Activated naive CD4-positive, alpha-beta T cell treated with anti-CD3 and anti-CD28 coated beads for 36 hours (primary cell): Measurements from ENCODE around the gene ZC3H10. TPM values are rescaled to one million over a fixed set of nuclear protein-coding genes. Genes with fewer than 3 reads are reported as not detected.

ENCODE experiments used
- CTCF ChIA-PET: fragments of 350-600 bp; sonication (Branson Sonifier 250); formaldehyde crosslinking; loops from one replicate; lab custom pipeline; 2021; ENCODE audit warnings: antibody characterized with exemption; lab: Charles Lee
- DNase-seq: peaks from one replicate; pipeline ENCODE4 v3.0.0-alpha.2; 2020
- H3K27ac Mint-ChIP-seq: one replicate; pipeline ENCODE4 v1.8.0; 2021; ENCODE audit warnings: mild to moderate bottlenecking, mixed read lengths
- H3K27me3 Mint-ChIP-seq: one replicate; pipeline ENCODE4 v1.8.0; 2021; ENCODE audit warnings: low read depth, mixed read lengths
- H3K36me3 Mint-ChIP-seq: one replicate; pipeline ENCODE4 v1.8.0; 2021; ENCODE audit warnings: low read depth, mixed read lengths
- H3K4me1 Mint-ChIP-seq: one replicate; pipeline ENCODE4 v1.8.0; 2021; ENCODE audit warnings: low read depth, mixed read lengths
- H3K4me3 Mint-ChIP-seq: one replicate; pipeline ENCODE4 v1.8.0; 2021; ENCODE audit warnings: mild to moderate bottlenecking, moderate library complexity, mixed read lengths
- H3K9me3 Mint-ChIP-seq: one replicate; pipeline ENCODE4 v1.8.0; 2021; ENCODE audit warnings: mixed read lengths
- intact Hi-C: fragments of 100-400 bp; cut with micrococcal nuclease; formaldehyde crosslinking; loops from one replicate; pipeline ENCODE4 v1.15.1; 2023
- total RNA-seq, 2 experiments: library from RNA; stranded (reverse); gene quantifications; one replicate each; pipeline ENCODE4 v1.2.3, GENCODE V29; 2021

Gene ZC3H10
- total RNA-seq, 2 experiments from 2014 or later = 6.4 to 6.6 TPM

- Mint-ChIP-seq H3K36me3 (no peaks in the 10 kb centered on the region), H3K27ac (no peak overlapping the region), H3K4me3 (no peak overlapping the region), H3K9me3 (no peaks in the 10 kb centered on the region), H3K4me1 (peaks cover 12% of the 10 kb centered on the region), H3K27me3 (peaks cover 17% of the 10 kb centered on the region)
- intact Hi-C loops = loop anchor here (5.0 kb wide), 1 partner anchor 35 kb away; no protein-coding TSS in a partner anchor
- no peak for DNase-seq
- CTCF ChIA-PET = interaction anchor here (0.6 to 1.2 kb wide), 2 partner anchors 15 to 279 kb away, joined by 3 to 4 read pairs; no protein-coding TSS in a partner anchor
Measured at GRCh38 chr12:56082382-56082781, 35.7 kb upstream of the ZC3H10 start.

GRCh38 chr12:56082967-56083366 is 35.1 kb upstream of the ZC3H10 start:
- DNase-seq = no peak
- intact Hi-C loops = loop anchor here (5.0 kb wide), 1 partner anchor 36 kb away; no protein-coding TSS in a partner anchor
- peaks cover 17% of the 10 kb centered on the region for H3K27me3 Mint-ChIP-seq
- no peaks in the 10 kb centered on the region for H3K9me3 Mint-ChIP-seq
- no peak overlapping the region for H3K4me3 Mint-ChIP-seq
- no peak overlapping the region for H3K27ac Mint-ChIP-seq
- no peaks in the 10 kb centered on the region for H3K36me3 Mint-ChIP-seq
- CTCF ChIA-PET = interaction anchor here (0.6 to 1.4 kb wide), 3 partner anchors 14 to 279 kb away, joined by 3 to 4 read pairs (median 4); no protein-coding TSS in a partner anchor
- H3K4me1 Mint-ChIP-seq = peaks cover 12% of the 10 kb centered on the region

DNA sequence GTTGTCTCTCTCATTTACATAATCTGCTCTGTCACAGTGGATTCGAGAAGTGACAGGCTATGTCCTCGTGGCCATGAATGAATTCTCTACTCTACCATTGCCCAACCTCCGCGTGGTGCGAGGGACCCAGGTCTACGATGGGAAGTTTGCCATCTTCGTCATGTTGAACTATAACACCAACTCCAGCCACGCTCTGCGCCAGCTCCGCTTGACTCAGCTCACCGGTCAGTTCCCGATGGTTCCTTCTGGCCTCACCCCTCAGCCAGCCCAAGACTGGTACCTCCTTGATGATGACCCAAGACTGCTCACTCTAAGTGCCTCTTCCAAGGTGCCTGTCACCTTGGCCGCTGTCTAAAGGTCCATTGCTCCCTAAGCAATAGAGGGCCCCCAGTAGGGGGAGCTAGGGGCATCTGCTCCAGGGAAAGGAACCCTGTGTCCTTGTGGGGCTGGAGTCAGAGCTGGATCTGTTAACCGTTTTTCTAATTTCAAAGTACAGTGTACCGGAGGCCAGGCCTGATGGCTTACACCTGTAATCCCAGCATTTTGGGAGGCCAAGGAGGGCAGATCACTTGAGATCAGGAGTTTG is 33.0 kb upstream of the ZC3H10 start:
- intact Hi-C loops = loop anchor here (1.0 to 5.0 kb wide), 3 partner anchors 19 to 38 kb away; partner anchors contain the start of genes PA2G4 and RPL41
- DNase-seq = peak; percentile 55
- H3K36me3 Mint-ChIP-seq = no peaks in the 10 kb centered on the region
- peaks cover 8% of the 10 kb centered on the region for H3K4me1 Mint-ChIP-seq
- peaks cover 13% of the 10 kb centered on the region for H3K27me3 Mint-ChIP-seq
- H3K4me3 Mint-ChIP-seq = no peak overlapping the region
- no peaks in the 10 kb centered on the region for H3K9me3 Mint-ChIP-seq
- CTCF ChIA-PET = interaction anchor here (0.5 to 3.2 kb wide), 13 partner anchors 11 to 340 kb away, joined by 3 to 22 read pairs (median 3); partner anchors contain the start of gene PA2G4
- H3K27ac Mint-ChIP-seq = no peak overlapping the region

DNA sequence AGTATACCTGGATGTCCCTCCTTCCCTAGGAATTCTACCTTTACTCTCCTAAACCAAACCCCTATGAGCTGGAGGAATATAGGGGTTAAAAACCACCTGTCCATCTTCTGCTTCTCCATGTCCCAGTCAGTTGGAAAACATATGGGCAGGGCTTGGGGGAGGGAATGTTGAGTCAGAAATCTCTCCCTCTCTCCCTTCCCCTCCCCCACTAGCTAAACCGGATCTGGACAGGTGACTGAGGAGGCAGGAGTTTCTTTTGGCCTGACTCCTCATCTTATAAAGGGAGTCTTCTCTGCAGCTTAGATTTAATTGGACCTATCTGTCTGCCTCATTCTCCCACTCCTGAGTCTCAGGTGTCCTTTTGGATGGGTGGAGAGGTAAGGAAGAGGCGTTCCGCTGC is 32.0 kb upstream of the ZC3H10 start:
- Mint-ChIP-seq H3K27me3 (peaks cover 8% of the 10 kb centered on the region), H3K36me3 (no peaks in the 10 kb centered on the region), H3K9me3 (no peaks in the 10 kb centered on the region), H3K27ac (no peak overlapping the region), H3K4me1 (peaks cover under 1% of the 10 kb centered on the region), H3K4me3 (no peak overlapping the region)
- DNase-seq = no peak
- intact Hi-C loops = no loop called here
- CTCF ChIA-PET = interaction anchor here (0.6 to 3.2 kb wide), 6 partner anchors 11 to 248 kb away, joined by 3 to 22 read pairs (median 4); partner anchors contain the start of genes PA2G4 and PAN2

DNA sequence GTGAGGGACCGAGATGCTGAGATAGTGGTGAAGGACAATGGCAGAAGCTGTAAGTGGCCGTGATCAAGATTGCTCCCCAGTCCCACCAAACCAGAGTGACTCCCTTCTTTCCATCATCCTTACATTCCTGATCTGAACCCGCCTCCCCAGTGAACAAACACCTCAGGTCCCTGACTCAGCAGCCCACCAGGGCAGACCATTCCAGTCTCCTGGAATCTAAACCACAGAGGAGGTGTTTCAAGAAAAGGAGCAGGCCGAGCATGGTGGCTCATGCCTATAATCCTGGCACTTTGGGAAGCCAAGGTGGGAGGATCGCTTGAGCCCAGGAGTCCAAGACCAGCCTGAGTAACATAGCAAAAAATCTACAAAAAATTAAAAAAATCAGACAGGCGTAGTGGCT is 31.5 kb upstream of the ZC3H10 start:
- no peak for DNase-seq
- H3K27me3 Mint-ChIP-seq = peaks cover 4% of the 10 kb centered on the region
- H3K36me3 Mint-ChIP-seq = no peaks in the 10 kb centered on the region
- H3K27ac Mint-ChIP-seq = no peak overlapping the region
- CTCF ChIA-PET = interaction anchor here (0.8 to 3.2 kb wide), 3 partner anchors 10 to 40 kb away, joined by 3 to 22 read pairs (median 3); partner anchors contain the start of gene PA2G4
- no peaks in the 10 kb centered on the region for H3K9me3 Mint-ChIP-seq
- no peak overlapping the region for H3K4me3 Mint-ChIP-seq
- no peaks in the 10 kb centered on the region for H3K4me1 Mint-ChIP-seq
- intact Hi-C loops = no loop called here

GRCh38 chr12:56087220-56087619 is 30.8 kb upstream of the ZC3H10 start:
- Mint-ChIP-seq H3K27me3 (no peaks in the 10 kb centered on the region), H3K9me3 (no peaks in the 10 kb centered on the region), H3K4me3 (no peak overlapping the region), H3K36me3 (no peaks in the 10 kb centered on the region), H3K27ac (no peak overlapping the region), H3K4me1 (no peaks in the 10 kb centered on the region)
- no peak for DNase-seq
- CTCF ChIA-PET = interaction anchor here (3.2 kb wide), 1 partner anchor 16 kb away, joined by 22 read pairs; the partner anchor contains the start of gene PA2G4
- intact Hi-C loops = no loop called here

- CTCF ChIA-PET = interaction anchor here (1.2 kb wide), 1 partner anchor 15 kb away, joined by 4 read pairs; no protein-coding TSS in a partner anchor
- H3K4me3 Mint-ChIP-seq = no peak overlapping the region
- no peak overlapping the region for H3K27ac Mint-ChIP-seq
- H3K27me3 Mint-ChIP-seq = no peaks in the 10 kb centered on the region
- DNase-seq = no peak
- H3K9me3 Mint-ChIP-seq = no peaks in the 10 kb centered on the region
- H3K36me3 Mint-ChIP-seq = no peaks in the 10 kb centered on the region
- peaks cover 9% of the 10 kb centered on the region for H3K4me1 Mint-ChIP-seq
- intact Hi-C loops = no loop called here
Measured at GRCh38 chr12:56097738-56098137, 20.3 kb upstream of the ZC3H10 start.

DNA sequence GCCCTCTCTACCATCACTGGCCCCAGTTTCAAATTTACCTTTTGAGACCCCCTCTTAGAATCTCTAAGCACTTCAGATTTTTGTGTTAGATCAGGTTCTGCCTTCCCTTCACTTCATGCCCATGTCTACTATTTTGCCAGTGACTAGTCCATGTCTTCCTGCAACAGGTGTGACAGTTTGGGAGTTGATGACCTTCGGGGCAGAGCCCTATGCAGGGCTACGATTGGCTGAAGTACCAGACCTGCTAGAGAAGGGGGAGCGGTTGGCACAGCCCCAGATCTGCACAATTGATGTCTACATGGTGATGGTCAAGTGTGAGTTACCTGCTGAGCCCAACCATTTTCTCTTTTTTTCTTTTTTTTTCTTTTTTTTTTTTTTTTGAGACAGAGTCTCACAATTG is 19.5 kb upstream of the ZC3H10 start:
- no peak for DNase-seq
- no peak overlapping the region for H3K27ac Mint-ChIP-seq

GRCh38 chr12:56099787-56100186 is 18.3 kb upstream of the ZC3H10 start:
- peaks cover 6% of the 10 kb centered on the region for H3K36me3 Mint-ChIP-seq
- DNase-seq = no peak
- H3K4me1 Mint-ChIP-seq = peaks cover 19% of the 10 kb centered on the region
- CTCF ChIA-PET = interaction anchor here (1.0 kb wide), 1 partner anchor 15 kb away, joined by 3 read pairs; no protein-coding TSS in a partner anchor
- no peaks in the 10 kb centered on the region for H3K27me3 Mint-ChIP-seq
- intact Hi-C loops = loop anchor here (5.0 kb wide), 1 partner anchor 102 kb away; the partner anchor contains the start of gene SUOX
- H3K27ac Mint-ChIP-seq = no peak overlapping the region
- H3K9me3 Mint-ChIP-seq = no peaks in the 10 kb centered on the region
- H3K4me3 Mint-ChIP-seq = no peak overlapping the region

More for the DNA sequence above, 19.5 kb upstream of the ZC3H10 start:
- intact Hi-C loops = no loop called here
- CTCF ChIA-PET = no interaction called here
- Mint-ChIP-seq H3K27me3 (no peaks in the 10 kb centered on the region), H3K36me3 (no peaks in the 10 kb centered on the region), H3K4me1 (peaks cover 17% of the 10 kb centered on the region), H3K4me3 (no peak overlapping the region), H3K9me3 (no peaks in the 10 kb centered on the region)

DNA sequence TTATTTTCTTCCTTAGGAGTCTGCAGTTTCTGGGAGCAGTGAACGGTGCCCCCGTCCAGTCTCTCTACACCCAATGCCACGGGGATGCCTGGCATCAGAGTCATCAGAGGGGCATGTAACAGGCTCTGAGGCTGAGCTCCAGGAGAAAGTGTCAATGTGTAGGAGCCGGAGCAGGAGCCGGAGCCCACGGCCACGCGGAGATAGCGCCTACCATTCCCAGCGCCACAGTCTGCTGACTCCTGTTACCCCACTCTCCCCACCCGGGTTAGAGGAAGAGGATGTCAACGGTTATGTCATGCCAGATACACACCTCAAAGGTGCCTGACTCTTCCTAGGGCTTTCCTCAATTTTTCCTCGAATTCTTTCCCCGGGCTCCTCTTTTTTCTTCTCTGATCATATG is 17.0 kb upstream of the ZC3H10 start:
- CTCF ChIA-PET = interaction anchor here (0.9 to 3.3 kb wide), 2 partner anchors 15 to 54 kb away, joined by 3 to 22 read pairs; no protein-coding TSS in a partner anchor
- no peak for DNase-seq
- H3K36me3 Mint-ChIP-seq = peaks cover 17% of the 10 kb centered on the region
- no peak overlapping the region for H3K4me3 Mint-ChIP-seq
- H3K9me3 Mint-ChIP-seq = no peaks in the 10 kb centered on the region
- H3K4me1 Mint-ChIP-seq = peaks cover 25% of the 10 kb centered on the region
- H3K27me3 Mint-ChIP-seq = no peaks in the 10 kb centered on the region
- intact Hi-C loops = loop anchor here (5.0 kb wide), 1 partner anchor 104 kb away; the partner anchor contains the start of gene SUOX
- H3K27ac Mint-ChIP-seq = no peak overlapping the region

GRCh38 chr12:56102683-56103065 is 15.4 kb upstream of the ZC3H10 start:
- peaks cover 30% of the 10 kb centered on the region for H3K36me3 Mint-ChIP-seq
- intact Hi-C loops = loop anchor here (5.0 kb wide), 1 partner anchor 105 kb away; the partner anchor contains the start of gene SUOX
- no peaks in the 10 kb centered on the region for H3K27me3 Mint-ChIP-seq
- H3K9me3 Mint-ChIP-seq = no peaks in the 10 kb centered on the region
- CTCF ChIA-PET = interaction anchor here (1.0 to 3.3 kb wide), 7 partner anchors 16 to 365 kb away, joined by 3 to 22 read pairs (median 7); partner anchors contain the start of gene ZC3H10
- H3K4me3 Mint-ChIP-seq = peak overlapping the region; percentile 99
- peak overlapping the region; percentile 99 for H3K27ac Mint-ChIP-seq
- no peak for DNase-seq
- peaks cover 37% of the 10 kb centered on the region for H3K4me1 Mint-ChIP-seq

- peak overlapping the region; percentile 99 for H3K27ac Mint-ChIP-seq
- no peaks in the 10 kb centered on the region for H3K27me3 Mint-ChIP-seq
- H3K36me3 Mint-ChIP-seq = peaks cover 34% of the 10 kb centered on the region
- peak; percentile 25 for DNase-seq
- H3K9me3 Mint-ChIP-seq = no peaks in the 10 kb centered on the region
- peak overlapping the region; percentile 99 for H3K4me3 Mint-ChIP-seq
- intact Hi-C loops = loop anchor here (5.0 kb wide), 1 partner anchor 106 kb away; the partner anchor contains the start of gene SUOX
- CTCF ChIA-PET = interaction anchor here (1.9 to 3.3 kb wide), 5 partner anchors 15 to 365 kb away, joined by 5 to 22 read pairs (median 8); partner anchors contain the start of gene ZC3H10
- H3K4me1 Mint-ChIP-seq = peaks cover 38% of the 10 kb centered on the region
Measured at GRCh38 chr12:56103066-56103711, 14.9 kb upstream of the ZC3H10 start.
